Measurements from ENCODE around the gene LIX1L.

DNA sequence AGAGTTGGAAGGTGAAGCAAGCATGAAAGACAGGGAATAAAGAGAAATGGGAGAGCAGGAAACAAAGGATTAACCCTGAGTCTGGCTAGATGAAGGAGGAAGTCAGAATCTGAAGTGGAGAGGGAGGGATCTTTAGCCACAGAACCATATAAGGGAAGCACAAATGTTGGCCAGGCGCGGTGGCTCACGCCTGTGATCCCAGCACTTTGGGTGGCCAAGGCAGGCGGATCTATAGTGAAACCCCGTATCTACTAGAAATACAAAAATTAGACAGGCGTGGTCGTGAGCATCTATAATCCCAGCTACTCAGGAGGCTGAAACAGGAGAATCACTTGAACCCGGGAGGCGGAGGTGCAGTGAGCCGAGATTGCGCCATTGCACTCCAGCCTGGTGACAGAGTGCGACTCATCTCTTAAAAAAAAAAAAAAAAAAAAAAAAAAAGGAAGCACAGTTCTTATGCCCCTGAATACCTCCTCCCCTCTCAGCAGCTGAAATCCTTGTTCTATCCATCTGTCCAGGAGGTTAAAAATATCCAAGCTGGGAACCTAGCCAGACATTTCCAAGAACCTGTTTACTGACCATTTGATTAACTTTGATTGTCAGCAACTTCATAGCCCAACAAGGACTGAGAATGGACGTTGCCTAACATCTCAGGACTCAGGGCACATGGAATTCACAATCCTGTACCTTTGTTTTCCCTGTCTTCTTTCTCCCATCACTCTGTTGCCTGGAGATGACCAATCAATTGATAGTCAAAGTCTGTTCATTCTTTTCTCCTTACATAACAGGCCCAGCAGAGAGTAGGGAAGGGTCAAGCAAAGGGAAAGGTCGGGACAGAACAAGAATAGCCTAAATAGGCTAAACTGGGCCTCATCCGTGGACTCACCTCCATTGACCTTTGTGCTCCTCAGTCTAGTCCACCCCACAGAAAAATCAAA, 28.0 kb upstream of the LIX1L start:
- no peak for TF ChIP-seq POLR2A (IDR thresholded peaks at IDR 0.05)
- TF ChIP-seq, protein P1, sequence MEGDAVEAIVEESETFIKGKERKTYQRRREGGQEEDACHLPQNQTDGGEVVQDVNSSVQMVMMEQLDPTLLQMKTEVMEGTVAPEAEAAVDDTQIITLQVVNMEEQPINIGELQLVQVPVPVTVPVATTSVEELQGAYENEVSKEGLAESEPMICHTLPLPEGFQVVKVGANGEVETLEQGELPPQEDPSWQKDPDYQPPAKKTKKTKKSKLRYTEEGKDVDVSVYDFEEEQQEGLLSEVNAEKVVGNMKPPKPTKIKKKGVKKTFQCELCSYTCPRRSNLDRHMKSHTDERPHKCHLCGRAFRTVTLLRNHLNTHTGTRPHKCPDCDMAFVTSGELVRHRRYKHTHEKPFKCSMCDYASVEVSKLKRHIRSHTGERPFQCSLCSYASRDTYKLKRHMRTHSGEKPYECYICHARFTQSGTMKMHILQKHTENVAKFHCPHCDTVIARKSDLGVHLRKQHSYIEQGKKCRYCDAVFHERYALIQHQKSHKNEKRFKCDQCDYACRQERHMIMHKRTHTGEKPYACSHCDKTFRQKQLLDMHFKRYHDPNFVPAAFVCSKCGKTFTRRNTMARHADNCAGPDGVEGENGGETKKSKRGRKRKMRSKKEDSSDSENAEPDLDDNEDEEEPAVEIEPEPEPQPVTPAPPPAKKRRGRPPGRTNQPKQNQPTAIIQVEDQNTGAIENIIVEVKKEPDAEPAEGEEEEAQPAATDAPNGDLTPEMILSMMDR (IDR thresholded peaks at IDR 0.05): no peak

All from Peyer's patch (tissue), 4 donors.